Transverse colon (tissue), 4 donors: ENCODE measurements around the gene CACNA1E.

ENCODE experiments used
- CTCF ChIP-seq, 5 experiments: fragments of 200-600 bp in 3 of 5; fragments of 450-650 bp in 2 of 5; sonication (generic) in 3 of 5; IDR thresholded peaks; 1 replicate in 2 of 5; 2 replicates in 3 of 5; pipeline ENCODE4 v1.5.1; 2016 to 2017; ENCODE audit warnings: antibody characterized with exemption in 5 of 5, inconsistent platforms in 3 of 5, mild to moderate bottlenecking in 2 of 5, moderate library complexity in 1 of 5
- POLR2A ChIP-seq: fragments of 450-650 bp; IDR thresholded peaks from one replicate; pipeline ENCODE4 v1.6.1; 2016; ENCODE audit warnings: antibody characterized with exemption, mild to moderate bottlenecking, moderate library complexity
- POLR2AphosphoS5 ChIP-seq, 3 donors: sonication (generic); formaldehyde crosslinking; IDR thresholded peaks; one replicate each; pipeline ENCODE4 v1.6.1; 2016; ENCODE audit warnings: antibody characterized with exemption in 3 of 3

- no peak for TF ChIP-seq POLR2AphosphoS5 (IDR thresholded peaks at IDR 0.05)
- TF ChIP-seq CTCF (IDR thresholded peaks at IDR 0.05): no peak
- no peak for TF ChIP-seq POLR2A
Measured at GRCh38 chr1:181779343-181779742, 296.0 kb downstream of the CACNA1E start.
